Neural progenitor cell (in vitro differentiated cells): ENCODE measurements around the gene ECSIT. TPM values are rescaled to one million over a fixed set of nuclear protein-coding genes. Genes with fewer than 3 reads are reported as not detected.
"Not testable (repeated sequence)": the region's sequence is repeated elsewhere in the genome, so short reads cannot be mapped to it uniquely, and the experiment has no call there.

Experiments
- DNase-seq: peaks from one replicate; pipeline ENCODE4 v3.0.0-alpha.2; 2016; ENCODE audit warnings: low spot score
- H2AFZ ChIP-seq: fragments of 200-600 bp; sonication (generic); replicated peaks from 2 replicates; pipeline ENCODE4 v1.6.1; 2016; ENCODE audit warnings: antibody characterized with exemption
- H3F3A ChIP-seq: fragments of 200-600 bp; sonication (generic); 2 replicates; pipeline ENCODE4 v1.6.1; 2016; ENCODE audit warnings: antibody characterized with exemption, low read depth
- H3K27ac ChIP-seq: fragments of 200-600 bp; sonication (generic); 2 replicates; pipeline ENCODE4 v1.5.1; 2016; ENCODE audit warnings: mild to moderate bottlenecking
- H3K27me3 ChIP-seq: fragments of 200-600 bp; sonication (generic); 2 replicates; pipeline ENCODE4 v1.6.1; 2016; ENCODE audit warnings: mild to moderate bottlenecking, moderate library complexity
- H3K36me3 ChIP-seq: fragments of 200-600 bp; sonication (generic); 2 replicates; pipeline ENCODE4 v1.5.1; 2016
- H3K4me1 ChIP-seq: fragments of 200-600 bp; sonication (generic); 2 replicates; pipeline ENCODE4 v1.6.1; 2016; ENCODE audit warnings: mixed run types
- H3K4me2 ChIP-seq: fragments of 200-600 bp; sonication (generic); 2 replicates; pipeline ENCODE4 v1.6.1; 2016
- H3K4me3 ChIP-seq: fragments of 200-600 bp; sonication (generic); 2 replicates; pipeline ENCODE4 v1.5.1; 2016
- H3K79me2 ChIP-seq: fragments of 200-600 bp; sonication (generic); 2 replicates; pipeline ENCODE4 v1.6.1; 2016; ENCODE audit warnings: low read depth
- H3K9ac ChIP-seq: fragments of 200-600 bp; sonication (generic); 2 replicates; pipeline ENCODE4 v1.6.1; 2016
- H3K9me3 ChIP-seq: fragments of 200-600 bp; sonication (generic); 2 replicates; pipeline ENCODE4 v1.5.1; 2016; ENCODE audit warnings: low read depth
- H4K20me1 ChIP-seq: fragments of 200-600 bp; sonication (generic); 2 replicates; pipeline ENCODE4 v1.6.1; 2016; ENCODE audit warnings: low read depth
- H3K27ac Mint-ChIP-seq: 3 replicates; pipeline ENCODE4 v1.8.0; 2021; ENCODE audit warnings: mixed read lengths
- H3K27me3 Mint-ChIP-seq: 2 replicates; pipeline ENCODE4 v1.8.0; 2022; ENCODE audit warnings: low read depth, mild to moderate bottlenecking, inconsistent platforms, moderate library complexity, mixed read lengths; ENCODE audit not compliant: insufficient read depth
- H3K36me3 Mint-ChIP-seq: 3 replicates; pipeline ENCODE4 v1.8.0; 2021; ENCODE audit warnings: mixed read lengths
- H3K4me1 Mint-ChIP-seq: 3 replicates; pipeline ENCODE4 v1.8.0; 2021; ENCODE audit warnings: mixed read lengths
- H3K4me3 Mint-ChIP-seq: 3 replicates; pipeline ENCODE4 v1.8.0; 2021; ENCODE audit warnings: mild to moderate bottlenecking, moderate library complexity, mixed read lengths
- H3K9me3 Mint-ChIP-seq: 3 replicates; pipeline ENCODE4 v1.8.0; 2020; ENCODE audit warnings: mixed read lengths
- CTCF ChIP-seq: fragments of 200-600 bp; sonication (generic); IDR thresholded peaks from 2 replicates; pipeline ENCODE4 v1.5.1; 2017; ENCODE audit warnings: antibody characterized with exemption, mild to moderate bottlenecking
- EZH2 ChIP-seq: fragments of 200-600 bp; sonication (generic); IDR thresholded peaks from 2 replicates; pipeline ENCODE4 v1.6.1; 2017; ENCODE audit warnings: antibody characterized with exemption, mild to moderate bottlenecking, moderate library complexity
- EZH2phosphoT487 ChIP-seq: fragments of 200-600 bp; sonication (generic); IDR thresholded peaks from 2 replicates; pipeline ENCODE4 v1.6.1; 2017; ENCODE audit warnings: antibody characterized with exemption
- total RNA-seq: library from RNA; depleted of rRNA; stranded (reverse); fragments of >200 nt; gene quantifications from 2 replicates; pipeline ENCODE4 v1.2.3, GENCODE V29; 2015; ENCODE audit warnings: low replicate concordance

Gene ECSIT
- total RNA-seq, 1 donor from 2014 or later: 9.4 TPM

- H3K4me1 ChIP-seq: no peaks in the 10 kb centered on the region
- H3K27me3 ChIP-seq: peaks cover 11% of the 10 kb centered on the region
- no peak overlapping the region for H2AFZ ChIP-seq
- no peak overlapping the region for H3K9ac ChIP-seq
- peaks cover 6% of the 10 kb centered on the region for H3F3A ChIP-seq
- H3K36me3 Mint-ChIP-seq: peaks cover 2% of the 10 kb centered on the region
- H3K9me3 ChIP-seq: no peaks in the 10 kb centered on the region
- H3K36me3 ChIP-seq: no peaks in the 10 kb centered on the region
- no peaks in the 10 kb centered on the region for H3K4me1 Mint-ChIP-seq
- H3K27me3 Mint-ChIP-seq: peaks cover 10% of the 10 kb centered on the region
- H3K4me3 ChIP-seq: no peak overlapping the region
- TF ChIP-seq EZH2 (no peak), CTCF (no peak), EZH2phosphoT487 (no peak)
- H3K27ac ChIP-seq: no peak overlapping the region
- H3K27ac Mint-ChIP-seq: no peak overlapping the region
- no peak overlapping the region for H3K4me2 ChIP-seq
- peaks cover 3% of the 10 kb centered on the region for H4K20me1 ChIP-seq
- H3K79me2 ChIP-seq: no peaks in the 10 kb centered on the region
- DNase-seq: no peak
- H3K4me3 Mint-ChIP-seq: no peak overlapping the region
- H3K9me3 Mint-ChIP-seq: no peaks in the 10 kb centered on the region
These were observed 55.2 kb downstream of the ECSIT start for GRCh38 chr19:11473725-11474124.

- not testable (repeated sequence) for H2AFZ ChIP-seq, H3K4me1 Mint-ChIP-seq, H4K20me1 ChIP-seq, DNase-seq, H3K9ac ChIP-seq, H3K4me2 ChIP-seq, H3K79me2 ChIP-seq, H3K9me3 ChIP-seq, H3F3A ChIP-seq, H3K27me3 Mint-ChIP-seq, H3K4me1 ChIP-seq, H3K36me3 ChIP-seq, H3K27me3 ChIP-seq, H3K36me3 Mint-ChIP-seq, H3K27ac ChIP-seq, H3K9me3 Mint-ChIP-seq, H3K4me3 Mint-ChIP-seq, H3K27ac Mint-ChIP-seq, H3K4me3 ChIP-seq
These were observed 60.6 kb downstream of the ECSIT start for GRCh38 chr19:11468266-11468845.

GRCh38 chr19:11465600-11465999, 63.3 kb downstream of the ECSIT start:
- Histone ChIP-seq H3K79me2 (no peaks in the 10 kb centered on the region), H3K4me2 (peak overlapping the region; percentile 47), H3K9ac (no peak overlapping the region), H3K27ac (no peak overlapping the region), H3K36me3 (no peaks in the 10 kb centered on the region), H2AFZ (no peak overlapping the region), H4K20me1 (no peaks in the 10 kb centered on the region), H3K4me3 (no peak overlapping the region), H3K4me1 (peaks cover 7% of the 10 kb centered on the region), H3K9me3 (no peaks in the 10 kb centered on the region), H3K27me3 (no peaks in the 10 kb centered on the region), H3F3A (peaks cover 6% of the 10 kb centered on the region)
- TF ChIP-seq EZH2 (no peak), CTCF (no peak), EZH2phosphoT487 (no peak)
- Mint-ChIP-seq H3K4me1 (peaks cover 5% of the 10 kb centered on the region), H3K36me3 (no peaks in the 10 kb centered on the region), H3K27me3 (peaks cover 5% of the 10 kb centered on the region), H3K27ac (no peak overlapping the region), H3K9me3 (no peaks in the 10 kb centered on the region), H3K4me3 (no peak overlapping the region)
- DNase-seq: peak; percentile 54

- H3K36me3 ChIP-seq: no peaks in the 10 kb centered on the region
- H3K9me3 ChIP-seq: no peaks in the 10 kb centered on the region
- Mint-ChIP-seq H3K27ac (no peak overlapping the region), H3K4me1 (peaks cover 5% of the 10 kb centered on the region), H3K9me3 (no peaks in the 10 kb centered on the region), H3K27me3 (peaks cover 3% of the 10 kb centered on the region), H3K36me3 (no peaks in the 10 kb centered on the region), H3K4me3 (no peak overlapping the region)
- TF ChIP-seq EZH2phosphoT487: no peak
- no peak for TF ChIP-seq EZH2
- no peak for TF ChIP-seq CTCF
- no peak overlapping the region for H3K9ac ChIP-seq
- peaks cover 6% of the 10 kb centered on the region for H3F3A ChIP-seq
- H3K27ac ChIP-seq: no peak overlapping the region
- peaks cover 7% of the 10 kb centered on the region for H3K4me1 ChIP-seq
- H3K4me3 ChIP-seq: no peak overlapping the region
- H2AFZ ChIP-seq: no peak overlapping the region
- no peaks in the 10 kb centered on the region for H3K79me2 ChIP-seq
- H3K27me3 ChIP-seq: no peaks in the 10 kb centered on the region
- DNase-seq: no peak
- H4K20me1 ChIP-seq: no peaks in the 10 kb centered on the region
- H3K4me2 ChIP-seq: no peak overlapping the region
These were observed 64.3 kb downstream of the ECSIT start for GRCh38 chr19:11464333-11465265.
